ENCODE results near the gene EYA2. TPM values are rescaled to one million over a fixed set of nuclear protein-coding genes. Genes with fewer than 3 reads are reported as not detected.

The EYA2 gene
- total and polyA plus RNA-seq, 12 donors: 0.26 to 1.9 (median 0.70) TPM

- 90 to 91% methylated on average over 3 of the region's 3 CpGs for WGBS, 2 donors
- no peak for DNase-seq
- intact Hi-C loops (cut with DNase I): no loop called here
Observed at GRCh38 chr20:47067776-47068175, 173.1 kb downstream of the EYA2 start.

GRCh38 chr20:47070176-47070575 is 175.5 kb downstream of the EYA2 start:
- WGBS, 2 donors: 93 to 95% methylated on average over 3 of the region's 3 CpGs
- no peak for TF ChIP-seq CTCF (IDR thresholded peaks at IDR 0.05)
- intact Hi-C loops (cut with DNase I): no loop called here
- Histone ChIP-seq H3K9me3 (peaks cover 0 to 36% (median 20%) of the 10 kb centered on the region in 11 donors), H3K36me3 (no peaks in the 10 kb centered on the region), H3K27ac (no peak overlapping the region), H3K4me3 (no peak overlapping the region), H3K4me1 (no peaks in the 10 kb centered on the region), H3K27me3 (no peaks in the 10 kb centered on the region)
- ATAC-seq: no peak
- no peak for DNase-seq

More at GRCh38 chr20:47067776-47068175, 173.1 kb downstream of the EYA2 start:
- Histone ChIP-seq H3K27me3 (no peaks in the 10 kb centered on the region), H3K36me3 (no peaks in the 10 kb centered on the region), H3K4me3 (no peak overlapping the region), H3K9me3 (peaks cover 0 to 36% (median 20%) of the 10 kb centered on the region in 11 donors), H3K27ac (no peak overlapping the region), H3K4me1 (peaks cover 0 to 10% (median 0%) of the 10 kb centered on the region in 9 donors)
- no peak for TF ChIP-seq CTCF (IDR thresholded peaks at IDR 0.05)
- ATAC-seq: no peak

GRCh38 chr20:47071646-47072185 is 177.1 kb downstream of the EYA2 start:
- no peak for ATAC-seq
- Histone ChIP-seq H3K27me3 (peaks cover 0 to 2% (median 0%) of the 10 kb centered on the region in 7 donors), H3K36me3 (no peaks in the 10 kb centered on the region), H3K27ac (no peak overlapping the region), H3K9me3 (peaks cover 0 to 42% (median 25%) of the 10 kb centered on the region in 11 donors), H3K4me1 (no peaks in the 10 kb centered on the region), H3K4me3 (no peak overlapping the region)
- 85 to 91% methylated on average over 10 of the region's 10 CpGs for WGBS, 2 donors
- DNase-seq: no peak
- intact Hi-C loops (cut with DNase I): no loop called here
- TF ChIP-seq CTCF (IDR thresholded peaks at IDR 0.05): no peak

DNA sequence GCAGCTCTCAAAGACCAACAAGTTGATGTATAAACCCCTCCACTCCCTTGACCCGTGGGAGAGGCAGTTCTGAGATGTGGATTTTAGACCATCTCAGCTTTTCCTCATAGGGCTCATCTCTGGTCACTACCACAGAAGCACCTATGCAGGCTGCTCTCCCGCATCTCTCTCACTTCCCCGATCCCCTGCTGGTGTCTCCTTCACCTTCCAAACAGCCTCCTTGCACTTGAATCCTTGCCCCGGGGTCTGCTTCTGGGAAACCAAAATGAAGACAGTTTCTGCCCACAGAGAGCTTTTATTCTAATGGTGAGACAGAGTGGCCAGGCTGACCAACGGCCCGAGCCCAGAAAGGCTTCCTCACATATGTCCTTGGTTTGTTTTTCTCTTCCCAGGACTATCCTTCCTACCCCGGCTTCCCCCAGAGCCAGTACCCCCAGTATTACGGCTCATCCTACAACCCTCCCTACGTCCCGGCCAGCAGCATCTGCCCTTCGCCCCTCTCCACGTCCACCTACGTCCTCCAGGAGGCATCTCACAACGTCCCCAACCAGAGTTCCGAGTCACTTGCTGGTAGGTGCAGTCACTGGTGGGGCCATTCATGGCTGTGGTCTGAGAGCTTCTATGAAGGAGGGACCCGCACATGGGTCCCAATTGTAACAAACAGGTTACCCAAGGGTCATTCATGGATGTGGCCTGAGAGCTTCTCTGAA is 179.3 kb downstream of the EYA2 start:
- intact Hi-C loops (cut with DNase I): no loop called here
- H3K36me3 ChIP-seq: no peaks in the 10 kb centered on the region
- H3K4me1 ChIP-seq: no peaks in the 10 kb centered on the region
- H3K9me3 ChIP-seq: peaks cover 0 to 25% (median 6%) of the 10 kb centered on the region in 11 donors
- ATAC-seq (no peak), DNase-seq (no peak)
- no peak overlapping the region for H3K27ac ChIP-seq
- no peak overlapping the region for H3K4me3 ChIP-seq
- H3K27me3 ChIP-seq: peaks cover 0 to 5% (median 0%) of the 10 kb centered on the region in 7 donors
- WGBS, 2 donors: 95% methylated on average over 16 of the region's 16 CpGs
- no peak for TF ChIP-seq CTCF (IDR thresholded peaks at IDR 0.05)
